Retinal pigment epithelial cell (primary cell): Measurements from ENCODE around the gene UNC79.
A peak's percentile ranks its signal among the peaks of the same experiment; 100 is the strongest.
"Not testable (repeated sequence)": the region's sequence is repeated elsewhere in the genome, so short reads cannot be mapped to it uniquely, and the experiment has no call there.

Source experiments
- DNase-seq: peaks from one replicate; pipeline ENCODE4 v3.0.0-alpha.2; 2010; ENCODE audit warnings: low read depth
- H3K4me3 ChIP-seq: 2 replicates; pipeline ENCODE4 v1.5.1; 2011; ENCODE audit warnings: mild to moderate bottlenecking, low read length, control low read depth, moderate library complexity
- TF ChIP-seq, protein P1 (sequence below): conservative IDR thresholded peaks from 2 replicates; pipeline ENCODE4 v1.5.1; 2011; ENCODE audit warnings: low read depth, low read length, control low read depth, inconsistent platforms

Gene UNC79

DNA sequence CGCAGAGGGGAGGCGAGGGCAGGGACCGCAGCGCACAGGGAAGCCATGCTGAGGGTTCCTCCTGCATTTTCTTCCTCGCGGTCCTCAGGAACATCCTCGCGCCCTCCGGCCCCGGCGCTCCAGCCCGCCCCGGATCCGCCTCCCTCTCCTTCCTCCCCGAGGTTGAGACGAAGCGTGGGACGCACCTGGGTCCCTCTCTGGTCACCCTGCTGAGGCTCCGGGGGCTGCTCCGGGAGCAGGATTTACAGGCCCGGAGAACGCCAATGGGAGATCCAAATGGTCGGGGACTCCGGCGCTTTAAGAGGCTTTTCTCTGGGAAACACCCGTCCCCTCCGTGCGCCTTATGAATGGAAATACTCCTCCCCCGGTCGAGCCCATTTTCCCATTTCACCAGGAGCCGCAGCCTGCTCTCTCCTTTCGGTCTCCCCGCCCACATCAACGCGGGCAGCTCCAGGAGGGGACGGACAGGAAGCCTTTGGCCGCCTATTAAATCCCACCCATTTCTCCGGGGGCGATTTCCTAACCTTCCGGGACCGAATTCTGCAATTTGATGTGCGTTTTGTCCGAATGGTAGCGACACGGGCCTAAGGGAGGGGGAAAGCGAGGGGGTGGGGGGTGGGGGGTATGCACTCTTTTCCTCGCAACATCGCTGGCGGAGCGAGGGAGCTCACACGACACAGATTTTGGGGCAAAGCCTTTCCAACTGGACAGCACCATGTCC lies at the start of gene UNC79:
Gene UNC79 (plus strand): TSS at position 625 of the 721 bp plus-strand sequence. CDS start 91 bp downstream, at position 716.
- H3K4me3 ChIP-seq, result peak within 1 kb of the TSS; percentile 38
- DNase-seq, result no peak
- TF ChIP-seq, protein P1, sequence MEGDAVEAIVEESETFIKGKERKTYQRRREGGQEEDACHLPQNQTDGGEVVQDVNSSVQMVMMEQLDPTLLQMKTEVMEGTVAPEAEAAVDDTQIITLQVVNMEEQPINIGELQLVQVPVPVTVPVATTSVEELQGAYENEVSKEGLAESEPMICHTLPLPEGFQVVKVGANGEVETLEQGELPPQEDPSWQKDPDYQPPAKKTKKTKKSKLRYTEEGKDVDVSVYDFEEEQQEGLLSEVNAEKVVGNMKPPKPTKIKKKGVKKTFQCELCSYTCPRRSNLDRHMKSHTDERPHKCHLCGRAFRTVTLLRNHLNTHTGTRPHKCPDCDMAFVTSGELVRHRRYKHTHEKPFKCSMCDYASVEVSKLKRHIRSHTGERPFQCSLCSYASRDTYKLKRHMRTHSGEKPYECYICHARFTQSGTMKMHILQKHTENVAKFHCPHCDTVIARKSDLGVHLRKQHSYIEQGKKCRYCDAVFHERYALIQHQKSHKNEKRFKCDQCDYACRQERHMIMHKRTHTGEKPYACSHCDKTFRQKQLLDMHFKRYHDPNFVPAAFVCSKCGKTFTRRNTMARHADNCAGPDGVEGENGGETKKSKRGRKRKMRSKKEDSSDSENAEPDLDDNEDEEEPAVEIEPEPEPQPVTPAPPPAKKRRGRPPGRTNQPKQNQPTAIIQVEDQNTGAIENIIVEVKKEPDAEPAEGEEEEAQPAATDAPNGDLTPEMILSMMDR, result no peak

DNA sequence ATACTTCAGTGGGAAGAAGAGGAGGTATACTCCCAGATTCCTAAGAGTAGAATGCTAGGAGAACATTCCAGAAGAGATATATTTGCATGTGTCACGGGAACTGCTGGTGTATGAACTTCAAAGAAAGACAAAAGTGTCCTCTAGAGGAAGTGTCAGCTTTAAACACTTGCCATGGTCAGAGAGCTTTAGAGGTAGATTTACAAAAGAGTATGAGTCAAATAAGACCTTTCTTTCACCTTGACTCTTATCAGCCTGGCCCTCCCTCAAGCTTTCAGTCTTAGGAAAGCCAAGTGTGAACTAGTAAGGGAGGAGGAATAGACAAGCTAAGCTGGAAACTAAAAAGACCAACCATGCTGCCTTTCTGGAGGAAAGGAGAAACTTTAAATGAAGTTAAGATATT lies 49.1 kb upstream of the UNC79 start:
- H3K4me3 ChIP-seq, result no peak overlapping the region
- no peak for DNase-seq
- TF ChIP-seq, protein P1, result no peak

DNA sequence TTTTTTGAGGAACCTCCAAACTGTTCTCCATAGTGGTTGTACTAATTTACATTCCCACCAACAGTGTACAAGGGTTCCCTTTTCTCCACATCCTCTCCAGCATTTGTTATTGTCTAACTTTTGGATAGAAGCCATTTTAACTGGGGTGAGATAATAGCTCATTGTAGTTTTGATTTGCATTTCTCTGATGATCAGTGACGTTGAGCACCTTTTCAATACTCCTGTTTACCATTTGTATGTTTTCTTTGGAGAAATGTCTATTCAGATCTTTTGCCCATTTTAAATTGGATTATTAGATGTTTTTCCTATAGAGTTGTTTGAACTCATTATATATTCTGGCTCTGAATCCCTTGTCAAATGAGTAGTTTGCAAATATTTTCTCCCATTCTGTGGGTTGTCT lies 46.5 kb upstream of the UNC79 start:
- DNase-seq, H3K4me3 ChIP-seq: not testable (repeated sequence)

DNA sequence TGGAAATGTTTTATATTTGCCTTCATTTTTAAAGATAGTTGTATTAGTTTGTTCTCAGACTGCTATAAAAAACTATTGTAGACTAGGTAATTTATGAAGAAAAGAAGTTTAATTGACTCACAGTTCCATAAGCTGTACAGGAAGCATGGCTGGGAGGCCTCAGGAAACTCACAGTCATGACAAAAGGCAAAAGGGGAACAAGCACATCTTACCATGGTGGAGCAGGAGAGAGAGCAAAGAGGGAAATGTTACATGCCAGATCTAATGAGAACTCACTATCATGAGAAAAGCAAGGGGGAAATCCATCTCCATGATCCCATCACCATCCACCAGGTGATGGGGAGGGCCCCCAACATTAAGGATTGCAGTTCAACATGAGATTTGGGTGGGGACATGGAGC lies 35.5 kb upstream of the UNC79 start:
- DNase-seq, result no peak
- no peak overlapping the region for H3K4me3 ChIP-seq
- TF ChIP-seq, protein P1, result no peak

DNA sequence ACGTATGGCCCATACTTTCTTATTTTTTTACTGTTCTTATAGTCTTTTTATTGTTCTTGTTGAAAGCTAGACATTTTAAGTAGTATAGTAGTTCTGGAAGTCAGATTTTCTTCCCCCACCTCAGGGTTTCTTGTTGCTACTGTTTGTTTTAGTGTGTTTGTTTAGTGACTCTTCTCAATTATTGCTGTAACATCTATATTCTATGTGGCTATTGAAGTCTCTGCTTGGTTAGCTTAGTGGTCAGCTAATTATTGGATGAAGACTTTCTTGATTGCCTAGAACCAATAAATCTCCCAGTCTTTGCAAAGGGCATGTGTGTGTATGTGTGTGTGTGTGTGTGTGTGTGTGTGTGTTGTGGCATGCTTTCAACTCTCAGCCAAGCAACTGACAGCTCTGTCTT lies 34.3 kb upstream of the UNC79 start:
- no peak for DNase-seq
- TF ChIP-seq, protein P1, result no peak
- no peak overlapping the region for H3K4me3 ChIP-seq

DNA sequence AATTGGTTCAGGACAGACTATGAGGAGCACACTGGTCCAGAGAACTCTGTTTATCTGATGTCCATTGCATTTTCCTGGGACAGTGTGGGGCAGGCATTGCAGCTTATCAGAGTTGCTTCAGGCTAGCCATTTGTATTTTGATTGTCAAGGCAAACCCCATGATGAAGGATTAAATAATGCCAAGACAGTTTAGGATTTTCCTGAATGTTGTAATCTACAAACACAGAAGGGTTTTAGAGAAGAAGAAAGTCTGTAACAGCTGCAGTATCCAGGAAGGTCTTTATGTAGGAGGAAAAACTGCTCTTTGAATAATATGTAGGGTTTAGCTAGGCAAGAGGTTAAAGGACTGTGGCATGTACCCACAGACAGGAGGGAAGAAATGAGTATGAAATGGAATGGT lies 32.2 kb upstream of the UNC79 start:
- TF ChIP-seq, protein P1, result no peak
- no peak for DNase-seq
- H3K4me3 ChIP-seq, result no peak overlapping the region

DNA sequence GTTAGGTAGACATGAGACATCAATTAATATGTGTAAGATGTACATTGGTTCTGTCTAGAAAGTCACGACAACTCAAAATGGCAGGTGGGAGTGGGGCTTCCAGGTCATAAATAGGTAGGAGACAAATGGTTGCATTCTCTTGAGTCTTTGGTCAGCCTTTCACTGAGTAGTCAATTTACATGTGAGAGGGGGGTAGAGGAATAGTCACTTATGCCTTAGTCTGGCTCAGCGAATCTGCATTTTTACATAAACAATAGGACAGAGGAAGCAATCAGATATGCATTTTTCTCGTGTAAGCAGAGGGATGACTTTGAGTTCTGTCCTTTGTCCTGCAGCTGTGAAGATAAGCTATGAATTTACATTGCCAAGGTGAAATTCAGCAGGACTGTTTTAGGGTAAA lies 27.8 kb upstream of the UNC79 start:
- TF ChIP-seq, protein P1, result no peak
- no peak overlapping the region for H3K4me3 ChIP-seq
- no peak for DNase-seq
